ENCODE measurements around the gene SAT2.

The SAT2 gene

DNA sequence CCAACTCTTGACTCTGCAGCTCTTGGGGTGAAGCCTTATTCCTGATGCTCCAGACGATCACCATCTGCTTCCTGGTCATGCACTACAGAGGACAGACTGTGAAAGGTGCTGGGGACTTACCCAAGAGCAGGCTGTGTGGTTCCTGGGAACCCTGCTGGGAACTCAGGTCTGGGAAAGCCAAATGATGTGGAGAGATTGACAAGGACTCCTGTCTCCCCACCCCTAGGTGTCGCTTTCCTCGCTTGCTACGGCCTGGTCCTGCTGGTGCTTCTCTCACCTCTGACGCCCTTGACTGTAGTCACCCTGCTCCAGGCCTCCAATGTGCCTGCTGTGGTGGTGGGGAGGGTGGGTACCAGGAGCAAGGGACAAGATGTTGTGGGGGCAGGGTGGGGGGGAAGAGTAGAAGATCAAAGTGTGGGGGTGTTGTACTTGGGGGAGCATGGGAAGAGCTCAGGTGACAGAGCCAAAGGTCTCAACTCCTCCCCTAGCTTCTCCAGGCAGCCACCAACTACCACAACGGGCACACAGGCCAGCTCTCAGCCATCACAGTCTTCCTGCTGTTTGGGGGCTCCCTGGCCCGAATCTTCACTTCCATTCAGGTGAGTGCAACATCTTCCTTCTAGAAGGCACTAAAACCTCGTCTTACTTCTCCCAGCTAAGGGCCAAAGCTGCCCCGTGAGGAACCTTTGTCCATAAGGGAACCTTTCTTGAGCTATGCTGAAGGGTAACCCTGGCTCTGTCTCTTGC, 40.8 kb downstream of the SAT2 start (continued):
- 0 out of 2 replicates have a peak, but pooled peaks have one; percentile 32 for TF ChIP-seq ZNF423 (tag by site-specific recombination; IDR thresholded peaks at IDR 0.05)
- TF ChIP-seq ZNF354C (tag by site-specific recombination; IDR thresholded peaks at IDR 0.05; ENCODE audit: borderline replicate concordance, low read depth) = no peak
- no peak for TF ChIP-seq ZNF202 (tag by site-specific recombination; IDR thresholded peaks at IDR 0.05; ENCODE audit: borderline replicate concordance)
- TF ChIP-seq ZNF501 (tag by site-specific recombination; IDR thresholded peaks at IDR 0.05) = no peak
- TF ChIP-seq, protein P1, sequence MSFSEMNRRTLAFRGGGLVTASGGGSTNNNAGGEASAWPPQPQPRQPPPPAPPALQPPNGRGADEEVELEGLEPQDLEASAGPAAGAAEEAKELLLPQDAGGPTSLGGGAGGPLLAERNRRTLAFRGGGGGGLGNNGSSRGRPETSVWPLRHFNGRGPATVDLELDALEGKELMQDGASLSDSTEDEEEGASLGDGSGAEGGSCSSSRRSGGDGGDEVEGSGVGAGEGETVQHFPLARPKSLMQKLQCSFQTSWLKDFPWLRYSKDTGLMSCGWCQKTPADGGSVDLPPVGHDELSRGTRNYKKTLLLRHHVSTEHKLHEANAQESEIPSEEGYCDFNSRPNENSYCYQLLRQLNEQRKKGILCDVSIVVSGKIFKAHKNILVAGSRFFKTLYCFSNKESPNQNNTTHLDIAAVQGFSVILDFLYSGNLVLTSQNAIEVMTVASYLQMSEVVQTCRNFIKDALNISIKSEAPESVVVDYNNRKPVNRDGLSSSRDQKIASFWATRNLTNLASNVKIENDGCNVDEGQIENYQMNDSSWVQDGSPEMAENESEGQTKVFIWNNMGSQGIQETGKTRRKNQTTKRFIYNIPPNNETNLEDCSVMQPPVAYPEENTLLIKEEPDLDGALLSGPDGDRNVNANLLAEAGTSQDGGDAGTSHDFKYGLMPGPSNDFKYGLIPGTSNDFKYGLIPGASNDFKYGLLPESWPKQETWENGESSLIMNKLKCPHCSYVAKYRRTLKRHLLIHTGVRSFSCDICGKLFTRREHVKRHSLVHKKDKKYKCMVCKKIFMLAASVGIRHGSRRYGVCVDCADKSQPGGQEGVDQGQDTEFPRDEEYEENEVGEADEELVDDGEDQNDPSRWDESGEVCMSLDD (tag by site-specific recombination; IDR thresholded peaks at IDR 0.05) = no peak
- no peak for TF ChIP-seq EGR2 (tag by site-specific recombination; IDR thresholded peaks at IDR 0.05; ENCODE audit: low read depth)
- peak; percentile 82 for TF ChIP-seq ZBTB17 (tag by site-specific recombination; IDR thresholded peaks at IDR 0.05)
- TF ChIP-seq HOXC10 (CRISPR knock-in tag; IDR thresholded peaks at IDR 0.05) = no peak
- no peak for TF ChIP-seq KLF17 (tag by site-specific recombination; IDR thresholded peaks at IDR 0.05)
- TF ChIP-seq KLF16 (tag by site-specific recombination; IDR thresholded peaks at IDR 0.05) = no peak
- TF ChIP-seq, protein P2, sequence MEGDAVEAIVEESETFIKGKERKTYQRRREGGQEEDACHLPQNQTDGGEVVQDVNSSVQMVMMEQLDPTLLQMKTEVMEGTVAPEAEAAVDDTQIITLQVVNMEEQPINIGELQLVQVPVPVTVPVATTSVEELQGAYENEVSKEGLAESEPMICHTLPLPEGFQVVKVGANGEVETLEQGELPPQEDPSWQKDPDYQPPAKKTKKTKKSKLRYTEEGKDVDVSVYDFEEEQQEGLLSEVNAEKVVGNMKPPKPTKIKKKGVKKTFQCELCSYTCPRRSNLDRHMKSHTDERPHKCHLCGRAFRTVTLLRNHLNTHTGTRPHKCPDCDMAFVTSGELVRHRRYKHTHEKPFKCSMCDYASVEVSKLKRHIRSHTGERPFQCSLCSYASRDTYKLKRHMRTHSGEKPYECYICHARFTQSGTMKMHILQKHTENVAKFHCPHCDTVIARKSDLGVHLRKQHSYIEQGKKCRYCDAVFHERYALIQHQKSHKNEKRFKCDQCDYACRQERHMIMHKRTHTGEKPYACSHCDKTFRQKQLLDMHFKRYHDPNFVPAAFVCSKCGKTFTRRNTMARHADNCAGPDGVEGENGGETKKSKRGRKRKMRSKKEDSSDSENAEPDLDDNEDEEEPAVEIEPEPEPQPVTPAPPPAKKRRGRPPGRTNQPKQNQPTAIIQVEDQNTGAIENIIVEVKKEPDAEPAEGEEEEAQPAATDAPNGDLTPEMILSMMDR (tag by site-specific recombination; IDR thresholded peaks at IDR 0.05) = peak; percentile 74
- TF ChIP-seq PRDM1 (tag by site-specific recombination; IDR thresholded peaks at IDR 0.05) = peak; percentile 70; the same call in 1 of the 2 replicates
- 0 out of 2 replicates have a peak, but pooled peaks have one; percentile 29 for TF ChIP-seq ZNF600 (tag by site-specific recombination; IDR thresholded peaks at IDR 0.05)
- no peak for TF ChIP-seq GLIS2 (tag by site-specific recombination; IDR thresholded peaks at IDR 0.05)
- no peak for TF ChIP-seq ZSCAN23 (tag by site-specific recombination; IDR thresholded peaks at IDR 0.05)
- 0 out of 2 replicates have a peak, but pooled peaks have one; percentile 33 for TF ChIP-seq ZNF24 (tag by site-specific recombination; IDR thresholded peaks at IDR 0.05)
- no peak for TF ChIP-seq KLF8 (tag by site-specific recombination; IDR thresholded peaks at IDR 0.05)
- peak; percentile 80 for TF ChIP-seq IKZF3 (tag by site-specific recombination; IDR thresholded peaks at IDR 0.05)
- no peak for TF ChIP-seq ZSCAN4 (tag by site-specific recombination; IDR thresholded peaks at IDR 0.05)
- peak; percentile 36; the same call in 1 of the 2 replicates for TF ChIP-seq ZNF394 (tag by site-specific recombination; IDR thresholded peaks at IDR 0.05; ENCODE audit: borderline replicate concordance)
